ENCODE data around the gene NPVF. TPM values are rescaled to one million over a fixed set of nuclear protein-coding genes. Genes with fewer than 3 reads are reported as not detected.

NPVF gene
- polyA plus RNA-seq, 10 donors: not detected

Other genes with a start within 250 kb of the NPVF start
- gene OSBPL3, start 248.3 kb downstream of the NPVF start, polyA plus RNA-seq (ENCODE audit: insufficient read length in 10 of 10): 1 to 10 TPM; 2.9 to 5.9 (median 3.8) TPM
- gene CYCS, start 103.2 kb downstream of the NPVF start, polyA plus RNA-seq (ENCODE audit: insufficient read length in 10 of 10): 100 to 1,000 TPM; 111 to 174 (median 151) TPM

Measured in muscle of back (tissue), 10 donors.